ENCODE measurements around the gene GGT1. TPM values are rescaled to one million over a fixed set of nuclear protein-coding genes. Genes with fewer than 3 reads are reported as not detected.
"Not testable (repeated sequence)": the region's sequence is repeated elsewhere in the genome, so short reads cannot be mapped to it uniquely, and the experiment has no call there.

Gene GGT1
- total and polyA plus RNA-seq, 2 of the 8 experiments (the other 6 are each of a cell fraction or from before 2014, with no cell fraction given) = 14.4 to 29.2 TPM

- H2BK120ac ChIP-seq (replicated peaks; ENCODE audit: low read depth, low read length); H3K14ac ChIP-seq (ENCODE audit: insufficient read length); H3K4ac ChIP-seq (replicated peaks; ENCODE audit: insufficient read length, low read depth, low read length); H3K9me3 ChIP-seq (ENCODE audit: insufficient read depth in 2 of 2, low read depth in 1 of 2, low read length in 1 of 2); H3K9ac ChIP-seq (replicated peaks in 1 of 4; ENCODE audit: extremely low read depth in 1 of 4, low read depth in 3 of 4, low read length in 3 of 4); H2AK5ac ChIP-seq (ENCODE audit: low read depth, low read length); H3K27ac ChIP-seq (ENCODE audit: low read depth, low read length); H4K91ac ChIP-seq (replicated peaks; ENCODE audit: insufficient read length, low read length); H2BK5ac ChIP-seq (ENCODE audit: low read depth, low read length); H3K36me3 ChIP-seq (ENCODE audit: control insufficient read depth in 2 of 4, insufficient read depth in 4 of 4, low read length in 3 of 4); POLR2A ChIA-PET (ENCODE audit: partially characterized antibody); H2BK12ac ChIP-seq (ENCODE audit: low read depth, low read length); H2BK20ac ChIP-seq (ENCODE audit: low read length); H2BK15ac ChIP-seq (ENCODE audit: low read length); H3K4me1 ChIP-seq (replicated peaks in 1 of 4; ENCODE audit: control insufficient read depth in 3 of 4, insufficient read depth in 4 of 4, low read length in 3 of 4); DNase-seq (ENCODE audit: low read depth in 1 of 2, low spot score in 2 of 2); H2AFZ ChIP-seq (ENCODE audit: low read length); H3K4me2 ChIP-seq (ENCODE audit: insufficient read depth in 1 of 2, low read depth in 2 of 2, low read length in 2 of 2); H4K5ac ChIP-seq (ENCODE audit: insufficient read length, low read depth, low read length); H4K20me1 ChIP-seq (replicated peaks in 1 of 2; ENCODE audit: control insufficient read depth in 1 of 2, insufficient read depth in 2 of 2, low read length in 2 of 2); H3K56ac ChIP-seq (replicated peaks; ENCODE audit: insufficient read length, low read depth, low read length); H3K79me1 ChIP-seq (ENCODE audit: low read depth, low read length); H3K23ac ChIP-seq (ENCODE audit: insufficient read length); H3K18ac ChIP-seq (ENCODE audit: extremely low read depth, low read length); H3K79me2 ChIP-seq (ENCODE audit: control insufficient read depth in 1 of 2, insufficient read depth in 2 of 2, low read length in 2 of 2); H4K8ac ChIP-seq (ENCODE audit: extremely low read depth, insufficient read depth, low read length); H3K27me3 ChIP-seq (replicated peaks in 1 of 4; ENCODE audit: control insufficient read depth in 3 of 4, extremely low read depth in 1 of 4, insufficient read depth in 3 of 4, low read length in 3 of 4); H3K4me3 ChIP-seq (ENCODE audit: extremely low read depth in 1 of 4, insufficient read depth in 2 of 4, low read depth in 3 of 4, low read length in 4 of 4); FAIRE-seq; H3K23me2 ChIP-seq (ENCODE audit: low read depth, low read length): not testable (repeated sequence)
- CTCF ChIA-PET (ENCODE audit: partially characterized antibody) = interaction anchor here (1.3 kb wide), 1 partner anchor 24 kb away, joined by 3 read pairs; no protein-coding TSS in a partner anchor
- 88% methylated on average over 6 of the region's 6 CpGs; no CpG with 5 or more reads in 1 of the 2 experiments for WGBS, 2 experiments (ENCODE audit: extremely low coverage in 1 of 2, insufficient coverage in 1 of 2, insufficient read length in 1 of 2, insufficient replicate concordance in 2 of 2, low coverage in 1 of 2, low lambda C conversion rate in 2 of 2, missing lambda C conversion rate in 1 of 2)
These were observed 5.3 kb downstream of the GGT1 start for GRCh38 chr22:24608327-24608726.

- H2BK5ac ChIP-seq (ENCODE audit: low read depth, low read length); H3K56ac ChIP-seq (replicated peaks; ENCODE audit: insufficient read length, low read depth, low read length); DNase-seq (ENCODE audit: low read depth in 1 of 2, low spot score in 2 of 2); FAIRE-seq; H2AK5ac ChIP-seq (ENCODE audit: low read depth, low read length); H2AFZ ChIP-seq (ENCODE audit: low read length); CTCF ChIA-PET (ENCODE audit: partially characterized antibody); H4K5ac ChIP-seq (ENCODE audit: insufficient read length, low read depth, low read length); H2BK15ac ChIP-seq (ENCODE audit: low read length); H3K4ac ChIP-seq (replicated peaks; ENCODE audit: insufficient read length, low read depth, low read length); H3K79me2 ChIP-seq (ENCODE audit: control insufficient read depth in 1 of 2, insufficient read depth in 2 of 2, low read length in 2 of 2); H4K91ac ChIP-seq (replicated peaks; ENCODE audit: insufficient read length, low read length); H3K79me1 ChIP-seq (ENCODE audit: low read depth, low read length); H2BK20ac ChIP-seq (ENCODE audit: low read length); H3K23ac ChIP-seq (ENCODE audit: insufficient read length); H3K23me2 ChIP-seq (ENCODE audit: low read depth, low read length); H3K4me2 ChIP-seq (ENCODE audit: insufficient read depth in 1 of 2, low read depth in 2 of 2, low read length in 2 of 2); H4K20me1 ChIP-seq (replicated peaks in 1 of 2; ENCODE audit: control insufficient read depth in 1 of 2, insufficient read depth in 2 of 2, low read length in 2 of 2); H3K27me3 ChIP-seq (replicated peaks in 1 of 4; ENCODE audit: control insufficient read depth in 3 of 4, extremely low read depth in 1 of 4, insufficient read depth in 3 of 4, low read length in 3 of 4); H3K36me3 ChIP-seq (ENCODE audit: control insufficient read depth in 2 of 4, insufficient read depth in 4 of 4, low read length in 3 of 4); H3K4me3 ChIP-seq (ENCODE audit: extremely low read depth in 1 of 4, insufficient read depth in 2 of 4, low read depth in 3 of 4, low read length in 4 of 4); H3K18ac ChIP-seq (ENCODE audit: extremely low read depth, low read length); H3K9ac ChIP-seq (replicated peaks in 1 of 4; ENCODE audit: extremely low read depth in 1 of 4, low read depth in 3 of 4, low read length in 3 of 4); H2BK12ac ChIP-seq (ENCODE audit: low read depth, low read length); H4K8ac ChIP-seq (ENCODE audit: extremely low read depth, insufficient read depth, low read length); POLR2A ChIA-PET (ENCODE audit: partially characterized antibody); H3K14ac ChIP-seq (ENCODE audit: insufficient read length); H3K27ac ChIP-seq (ENCODE audit: low read depth, low read length); H2BK120ac ChIP-seq (replicated peaks; ENCODE audit: low read depth, low read length); H3K4me1 ChIP-seq (replicated peaks in 1 of 4; ENCODE audit: control insufficient read depth in 3 of 4, insufficient read depth in 4 of 4, low read length in 3 of 4); H3K9me3 ChIP-seq (ENCODE audit: insufficient read depth in 2 of 2, low read depth in 1 of 2, low read length in 1 of 2): not testable (repeated sequence)
- 100% methylated on average over 2 of the region's 3 CpGs; no CpG with 5 or more reads in 1 of the 2 experiments for WGBS, 2 experiments (ENCODE audit: extremely low coverage in 1 of 2, insufficient coverage in 1 of 2, insufficient read length in 1 of 2, insufficient replicate concordance in 2 of 2, low coverage in 1 of 2, low lambda C conversion rate in 2 of 2, missing lambda C conversion rate in 1 of 2)
These were observed 6.9 kb downstream of the GGT1 start for GRCh38 chr22:24609888-24610287.

Data from H1 (cell line).